ENCODE results near the gene SUCO. TPM values are rescaled to one million over a fixed set of nuclear protein-coding genes. Genes with fewer than 3 reads are reported as not detected.

SUCO gene
- total RNA-seq, 3 donors from 2014 or later (not counting 1 experiment from before 2014, with no cell fraction given): 86.0 to 97.5 (median 96.0) TPM

GRCh38 chr1:172622541-172622940 lies 89.6 kb downstream of the SUCO start:
- no peaks in the 10 kb centered on the region for H3K4me1 ChIP-seq (ENCODE audit: control insufficient read depth, insufficient read depth, low read length)
- Mint-ChIP-seq H3K27me3 (ENCODE audit: low read depth in 2 of 2) (no peaks in the 10 kb centered on the region), H3K4me1 (peaks cover 2 to 7% of the 10 kb centered on the region in 2 donors), H3K4me3 (no peak overlapping the region), H3K27ac (no peak overlapping the region), H3K36me3 (peaks cover 23% of the 10 kb centered on the region), H3K9me3 (peaks cover 2 to 11% of the 10 kb centered on the region in 2 donors)
- no peak for TF ChIP-seq CTCF (IDR thresholded peaks at IDR 0.05)
- WGBS (ENCODE audit: insufficient coverage): 92% methylated on average over 3 of the region's 3 CpGs
- H3K36me3 ChIP-seq (ENCODE audit: control insufficient read depth, insufficient read depth, low read length): no peaks in the 10 kb centered on the region
- H3K27ac ChIP-seq (ENCODE audit: low read length): no peak overlapping the region
- intact Hi-C loops (cut with micrococcal nuclease): no loop called here
- no peak for DNase-seq
- no peak overlapping the region for H3K4me3 ChIP-seq (ENCODE audit: low read length)
- H3K27me3 ChIP-seq (ENCODE audit: control insufficient read depth, insufficient read depth, low read length): no peaks in the 10 kb centered on the region
- peaks cover 13% of the 10 kb centered on the region for H3K9me3 ChIP-seq (ENCODE audit: control insufficient read depth, insufficient read depth, low read length)
- ATAC-seq: no peak

- no peak for TF ChIP-seq CTCF (IDR thresholded peaks at IDR 0.05)
- Histone ChIP-seq H3K27ac (ENCODE audit: low read length) (no peak overlapping the region), H3K36me3 (ENCODE audit: control insufficient read depth, insufficient read depth, low read length) (no peaks in the 10 kb centered on the region), H3K9me3 (ENCODE audit: control insufficient read depth, insufficient read depth, low read length) (peaks cover 13% of the 10 kb centered on the region), H3K4me3 (ENCODE audit: low read length) (no peak overlapping the region), H3K27me3 (ENCODE audit: control insufficient read depth, insufficient read depth, low read length) (no peaks in the 10 kb centered on the region), H3K4me1 (ENCODE audit: control insufficient read depth, insufficient read depth, low read length) (peaks cover 3% of the 10 kb centered on the region)
- Mint-ChIP-seq H3K4me3 (no peak overlapping the region), H3K27ac (no peak overlapping the region), H3K9me3 (peaks cover 2 to 11% of the 10 kb centered on the region in 2 donors), H3K27me3 (ENCODE audit: low read depth in 2 of 2) (no peaks in the 10 kb centered on the region), H3K4me1 (peaks cover 9 to 14% of the 10 kb centered on the region in 2 donors), H3K36me3 (peaks cover 18% of the 10 kb centered on the region)
- 89% methylated on average over 3 of the region's 3 CpGs for WGBS (ENCODE audit: insufficient coverage)
- DNase-seq: no peak
- intact Hi-C loops (cut with micrococcal nuclease): no loop called here
- no peak for ATAC-seq
Measured at GRCh38 chr1:172623748-172624147, 90.8 kb downstream of the SUCO start.

GRCh38 chr1:172626845-172627244 lies 93.9 kb downstream of the SUCO start:
- H3K27me3 ChIP-seq (ENCODE audit: control insufficient read depth, insufficient read depth, low read length): no peaks in the 10 kb centered on the region
- TF ChIP-seq CTCF (IDR thresholded peaks at IDR 0.05): no peak
- ATAC-seq (no peak), DNase-seq (no peak)
- H3K36me3 Mint-ChIP-seq: no peaks in the 10 kb centered on the region
- no peak overlapping the region for H3K4me3 ChIP-seq (ENCODE audit: low read length)
- no peaks in the 10 kb centered on the region for H3K9me3 Mint-ChIP-seq
- no peaks in the 10 kb centered on the region for H3K9me3 ChIP-seq (ENCODE audit: control insufficient read depth, insufficient read depth, low read length)
- no peaks in the 10 kb centered on the region for H3K36me3 ChIP-seq (ENCODE audit: control insufficient read depth, insufficient read depth, low read length)
- no peak overlapping the region for H3K27ac Mint-ChIP-seq
- no peak overlapping the region for H3K27ac ChIP-seq (ENCODE audit: low read length)
- peaks cover 28 to 30% of the 10 kb centered on the region in 2 donors for H3K4me1 Mint-ChIP-seq
- peaks cover 14% of the 10 kb centered on the region for H3K4me1 ChIP-seq (ENCODE audit: control insufficient read depth, insufficient read depth, low read length)
- H3K27me3 Mint-ChIP-seq (ENCODE audit: low read depth in 2 of 2): no peaks in the 10 kb centered on the region
- no peak overlapping the region for H3K4me3 Mint-ChIP-seq
- intact Hi-C loops (cut with micrococcal nuclease): no loop called here
- 100% methylated on average over 3 of the region's 3 CpGs for WGBS (ENCODE audit: insufficient coverage)

GRCh38 chr1:172627702-172628101 lies 94.8 kb downstream of the SUCO start:
- peaks cover 14% of the 10 kb centered on the region for H3K4me1 ChIP-seq (ENCODE audit: control insufficient read depth, insufficient read depth, low read length)
- no peak overlapping the region for H3K4me3 ChIP-seq (ENCODE audit: low read length)
- ATAC-seq: no peak
- H3K27ac ChIP-seq (ENCODE audit: low read length): no peak overlapping the region
- H3K36me3 ChIP-seq (ENCODE audit: control insufficient read depth, insufficient read depth, low read length): no peaks in the 10 kb centered on the region
- no peaks in the 10 kb centered on the region for H3K9me3 ChIP-seq (ENCODE audit: control insufficient read depth, insufficient read depth, low read length)
- Mint-ChIP-seq H3K27me3 (ENCODE audit: low read depth in 2 of 2) (no peaks in the 10 kb centered on the region), H3K4me1 (peaks cover 28 to 30% of the 10 kb centered on the region in 2 donors), H3K9me3 (no peaks in the 10 kb centered on the region), H3K36me3 (no peaks in the 10 kb centered on the region), H3K4me3 (no peak overlapping the region), H3K27ac (peak overlapping the region; percentile 32 to 53)
- no peak for TF ChIP-seq CTCF (IDR thresholded peaks at IDR 0.05)
- H3K27me3 ChIP-seq (ENCODE audit: control insufficient read depth, insufficient read depth, low read length): no peaks in the 10 kb centered on the region
- intact Hi-C loops (cut with micrococcal nuclease): no loop called here
- WGBS (ENCODE audit: insufficient coverage): 50% methylated on average over 3 of the region's 3 CpGs
- peak in 1 of 2 donors; percentile 39 for DNase-seq

Measured in natural killer cell (primary cell).